Activated T-helper 17 cell treated with anti-CD3 and anti-CD28 coated beads, Interleukin-2, amount 50 U/mL, for 72 hours (primary cell): ENCODE data around the gene BAIAP3. TPM values are rescaled to one million over a fixed set of nuclear protein-coding genes. Genes with fewer than 3 reads are reported as not detected.
"Not testable (repeated sequence)": the region's sequence is repeated elsewhere in the genome, so short reads cannot be mapped to it uniquely, and the experiment has no call there.

Experiments
- ATAC-seq: fragments of 150-1000 bp; cut with Tn5 transposase; replicated peaks from 2 replicates; pipeline ENCODE4 v1.10.0; 2021; ENCODE audit warnings: mild to moderate bottlenecking, moderate library complexity
- H3K27ac Mint-ChIP-seq: one replicate; pipeline ENCODE4 v1.8.0; 2022; ENCODE audit warnings: mixed read lengths
- H3K27me3 Mint-ChIP-seq: one replicate; pipeline ENCODE4 v1.8.0; 2022; ENCODE audit warnings: mixed read lengths
- H3K36me3 Mint-ChIP-seq: one replicate; pipeline ENCODE4 v1.8.0; 2022; ENCODE audit warnings: low read depth, mild to moderate bottlenecking, mixed read lengths
- H3K4me1 Mint-ChIP-seq: one replicate; pipeline ENCODE4 v1.8.0; 2022; ENCODE audit warnings: mixed read lengths
- H3K4me3 Mint-ChIP-seq: one replicate; pipeline ENCODE4 v1.8.0; 2022; ENCODE audit warnings: mild to moderate bottlenecking, mixed read lengths
- H3K9me3 Mint-ChIP-seq: one replicate; pipeline ENCODE4 v1.8.0; 2022; ENCODE audit warnings: mixed read lengths
- total RNA-seq, 2 donors: library from RNA; stranded (reverse); gene quantifications; one replicate each; pipeline ENCODE4 v1.2.3, GENCODE V29; 2022

The BAIAP3 gene
- total RNA-seq, 2 donors from 2014 or later, result 0.71 to 2.2 TPM

DNA sequence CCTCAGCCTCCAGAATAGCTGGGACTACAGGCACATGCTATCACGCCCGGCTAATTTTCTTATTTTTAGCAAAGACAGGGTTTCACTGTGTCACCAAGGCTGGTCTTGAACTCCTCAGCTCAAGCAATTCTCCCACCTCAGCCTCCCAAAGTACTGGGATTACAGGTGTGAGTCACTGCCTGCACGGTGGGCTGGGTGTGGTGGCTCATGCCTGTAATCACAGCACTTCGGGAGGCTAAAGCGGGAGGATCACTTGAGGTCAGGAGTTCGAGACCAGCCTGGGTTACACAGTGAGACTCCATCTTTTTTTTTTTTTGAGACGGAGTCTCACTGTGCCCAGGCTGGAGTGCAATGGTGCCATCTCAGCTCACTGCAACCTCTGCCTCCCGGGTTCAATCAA lies 40.6 kb upstream of the BAIAP3 start:
- H3K27ac Mint-ChIP-seq, H3K4me3 Mint-ChIP-seq, H3K9me3 Mint-ChIP-seq, ATAC-seq, H3K36me3 Mint-ChIP-seq, H3K4me1 Mint-ChIP-seq: not testable (repeated sequence)
- peaks cover 26% of the 10 kb centered on the region for H3K27me3 Mint-ChIP-seq

GRCh38 chr16:1293921-1294656 lies 39.4 kb upstream of the BAIAP3 start:
- H3K36me3 Mint-ChIP-seq, result no peaks in the 10 kb centered on the region
- no peak overlapping the region for H3K27ac Mint-ChIP-seq

DNA sequence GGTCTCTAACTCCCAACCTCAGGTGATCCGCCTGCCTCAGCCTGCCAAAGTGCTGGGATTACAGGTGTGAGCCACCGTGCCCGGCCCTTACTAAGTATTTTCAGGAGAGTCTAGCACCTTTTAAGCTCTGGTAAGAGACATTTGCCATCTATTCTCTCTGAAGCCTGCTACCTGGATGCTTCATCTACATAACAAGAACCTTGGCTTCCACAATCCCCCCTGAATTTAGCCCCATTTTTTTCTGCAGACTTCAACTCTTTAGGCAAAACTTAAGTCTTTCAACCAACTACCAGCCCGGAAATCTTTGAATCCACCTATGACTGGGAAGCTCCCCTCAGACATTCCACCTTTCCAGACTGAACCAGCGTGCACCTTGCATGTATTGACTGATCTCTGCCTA lies 38.0 kb upstream of the BAIAP3 start:
- no peak for ATAC-seq

More at GRCh38 chr16:1293921-1294656, 39.4 kb upstream of the BAIAP3 start:
- Mint-ChIP-seq H3K4me3 (no peak overlapping the region), H3K27me3 (peaks cover 29% of the 10 kb centered on the region), H3K9me3 (no peaks in the 10 kb centered on the region), H3K4me1 (no peaks in the 10 kb centered on the region)
- ATAC-seq, result no peak

GRCh38 chr16:1296688-1297017 lies 36.8 kb upstream of the BAIAP3 start:
- Mint-ChIP-seq H3K4me3 (peak overlapping the region; percentile 1), H3K27me3 (peaks cover 29% of the 10 kb centered on the region), H3K27ac (peak overlapping the region; percentile 16)
- ATAC-seq, H3K36me3 Mint-ChIP-seq, H3K9me3 Mint-ChIP-seq, H3K4me1 Mint-ChIP-seq: not testable (repeated sequence)

More for the DNA sequence above, 38.0 kb upstream of the BAIAP3 start:
- H3K9me3 Mint-ChIP-seq, result no peaks in the 10 kb centered on the region
- H3K27me3 Mint-ChIP-seq, result peaks cover 29% of the 10 kb centered on the region
- H3K36me3 Mint-ChIP-seq, result no peaks in the 10 kb centered on the region
- H3K4me3 Mint-ChIP-seq, result no peak overlapping the region
- H3K4me1 Mint-ChIP-seq, result no peaks in the 10 kb centered on the region
- no peak overlapping the region for H3K27ac Mint-ChIP-seq

GRCh38 chr16:1297018-1297696 lies 36.3 kb upstream of the BAIAP3 start:
- H3K27me3 Mint-ChIP-seq, result peaks cover 26% of the 10 kb centered on the region
- peak overlapping the region; percentile 16 for H3K27ac Mint-ChIP-seq
- no peaks in the 10 kb centered on the region for H3K36me3 Mint-ChIP-seq
- H3K4me3 Mint-ChIP-seq, result peak overlapping the region; percentile 1
- peak; percentile 97 for ATAC-seq
- H3K9me3 Mint-ChIP-seq, result no peaks in the 10 kb centered on the region
- H3K4me1 Mint-ChIP-seq, result peaks cover 6% of the 10 kb centered on the region

DNA sequence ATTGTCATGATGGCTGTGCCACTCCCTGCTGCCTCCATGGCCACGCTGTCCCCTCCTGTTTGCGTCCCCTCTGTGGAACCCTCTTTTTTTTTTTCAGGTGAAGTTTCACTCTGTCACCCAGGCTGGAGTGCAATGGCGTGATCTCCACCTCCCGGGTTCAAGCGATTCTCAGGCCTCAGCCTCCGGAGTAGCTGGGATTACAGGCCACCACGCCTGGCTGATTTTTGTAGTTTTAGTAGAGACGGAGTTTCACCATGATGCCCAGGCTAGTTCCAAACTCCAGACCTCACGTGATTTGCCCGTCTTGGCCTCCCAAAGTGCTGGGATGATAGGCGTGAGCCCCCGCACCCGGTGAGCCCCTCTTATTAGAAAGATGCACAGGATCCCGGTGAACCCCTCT lies 35.0 kb upstream of the BAIAP3 start:
- Mint-ChIP-seq H3K9me3 (no peaks in the 10 kb centered on the region), H3K4me1 (peaks cover 6% of the 10 kb centered on the region), H3K27me3 (peaks cover 22% of the 10 kb centered on the region), H3K36me3 (no peaks in the 10 kb centered on the region), H3K27ac (no peak overlapping the region), H3K4me3 (no peak overlapping the region)
- ATAC-seq, result no peak

DNA sequence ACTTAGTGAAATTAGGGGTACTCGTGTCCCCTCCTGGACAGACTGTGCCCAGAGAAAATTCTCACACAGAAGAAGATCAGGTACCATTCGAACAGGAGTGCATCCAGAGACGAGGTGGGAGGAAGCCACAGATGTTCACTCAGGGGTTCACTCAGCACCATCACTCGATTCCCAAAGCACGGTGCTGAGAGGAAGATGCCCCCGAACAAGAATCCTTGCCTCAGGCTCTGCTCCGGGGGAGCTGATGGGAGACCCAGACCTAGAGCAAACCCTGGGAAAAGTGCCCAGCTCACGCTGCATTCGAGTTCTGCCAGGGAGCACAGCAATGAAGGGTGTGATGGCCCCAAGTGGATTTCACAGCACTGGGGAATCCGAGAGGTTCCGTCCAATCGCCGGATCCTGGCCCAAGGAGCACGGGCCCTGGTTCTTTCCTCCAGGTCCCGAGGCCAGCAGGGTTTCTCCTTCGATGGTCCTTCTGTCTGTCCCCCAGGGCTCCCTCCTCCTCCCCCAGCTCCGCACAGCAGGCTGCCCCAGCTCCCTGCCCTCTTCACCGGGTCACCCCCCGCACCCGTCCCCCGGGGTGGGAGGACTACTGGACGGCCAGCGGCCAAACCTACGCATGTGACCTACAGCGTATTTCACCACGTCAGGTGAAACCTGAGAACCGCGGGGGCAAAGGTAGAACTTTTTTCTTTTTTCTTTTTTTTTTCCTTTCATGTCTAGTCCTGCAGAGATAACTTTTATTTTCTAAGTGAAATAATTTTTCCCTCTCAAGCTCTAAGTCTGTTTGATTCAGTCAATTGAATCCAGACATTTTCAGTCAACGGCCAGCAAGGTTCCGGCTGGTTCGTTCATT lies 34.2 kb upstream of the BAIAP3 start:
- no peak overlapping the region for H3K4me3 Mint-ChIP-seq
- H3K27me3 Mint-ChIP-seq, result peaks cover 16% of the 10 kb centered on the region
- ATAC-seq, result no peak
- no peaks in the 10 kb centered on the region for H3K9me3 Mint-ChIP-seq
- H3K4me1 Mint-ChIP-seq, result peaks cover 10% of the 10 kb centered on the region
- H3K36me3 Mint-ChIP-seq, result no peaks in the 10 kb centered on the region
- H3K27ac Mint-ChIP-seq, result no peak overlapping the region

- H3K4me1 Mint-ChIP-seq, result peaks cover 10% of the 10 kb centered on the region
- no peak for ATAC-seq
- H3K4me3 Mint-ChIP-seq, result no peak overlapping the region
- H3K9me3 Mint-ChIP-seq, result no peaks in the 10 kb centered on the region
- no peak overlapping the region for H3K27ac Mint-ChIP-seq
- peaks cover 12% of the 10 kb centered on the region for H3K27me3 Mint-ChIP-seq
- H3K36me3 Mint-ChIP-seq, result no peaks in the 10 kb centered on the region
Observed at GRCh38 chr16:1299868-1300203, 33.6 kb upstream of the BAIAP3 start.

- Mint-ChIP-seq H3K4me1 (peaks cover 10% of the 10 kb centered on the region), H3K36me3 (no peaks in the 10 kb centered on the region), H3K9me3 (no peaks in the 10 kb centered on the region), H3K27me3 (peaks cover 7% of the 10 kb centered on the region), H3K27ac (no peak overlapping the region), H3K4me3 (peak overlapping the region; percentile 37)
- ATAC-seq, result peak; percentile 47
Observed at GRCh38 chr16:1300664-1301476, 32.6 kb upstream of the BAIAP3 start.

DNA sequence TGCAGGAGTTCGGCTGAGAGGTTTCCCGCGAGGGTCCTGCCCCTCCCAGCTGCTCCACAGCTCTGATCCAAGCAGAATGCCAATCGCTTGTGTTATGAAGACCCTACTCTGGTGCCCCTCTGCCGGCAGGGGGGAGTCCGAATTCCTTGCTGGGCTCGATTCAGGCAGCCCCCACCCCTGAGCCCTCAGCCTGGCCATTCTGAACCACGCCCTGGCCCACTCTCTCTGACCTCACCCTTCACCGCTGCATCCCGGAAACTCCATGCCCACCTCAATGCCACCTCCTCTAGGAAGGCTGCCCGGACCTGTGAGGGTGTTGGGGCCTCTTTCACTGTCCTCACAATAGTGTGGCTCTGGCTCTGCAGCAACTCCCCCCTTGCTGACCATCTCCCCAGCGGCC lies 31.9 kb upstream of the BAIAP3 start:
- ATAC-seq, result no peak
- Mint-ChIP-seq H3K4me1 (peaks cover 10% of the 10 kb centered on the region), H3K4me3 (peak overlapping the region; percentile 37), H3K27ac (peak overlapping the region; percentile 71), H3K36me3 (no peaks in the 10 kb centered on the region), H3K27me3 (peaks cover 7% of the 10 kb centered on the region), H3K9me3 (no peaks in the 10 kb centered on the region)

DNA sequence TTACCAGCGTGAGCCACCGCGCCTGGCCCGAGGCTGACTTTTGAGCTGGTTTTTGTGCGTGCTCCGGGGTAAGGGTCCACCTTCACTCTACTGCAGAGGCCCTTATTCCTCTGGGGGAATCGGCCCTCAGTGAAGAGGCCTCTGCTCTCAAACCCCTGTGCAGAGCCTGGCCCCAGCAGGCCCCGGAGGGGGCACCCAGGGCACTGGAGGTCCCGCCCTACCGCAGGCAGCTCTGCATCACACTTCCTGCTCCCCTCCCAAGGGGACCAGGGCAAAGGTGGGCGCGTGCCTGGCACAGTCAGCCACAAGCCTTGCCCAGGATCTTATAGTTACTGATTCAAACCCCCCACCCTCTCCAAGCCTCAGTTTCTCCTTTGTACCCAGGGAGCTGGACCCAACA lies 27.6 kb upstream of the BAIAP3 start:
- no peaks in the 10 kb centered on the region for H3K27me3 Mint-ChIP-seq
- no peak overlapping the region for H3K27ac Mint-ChIP-seq
- H3K4me1 Mint-ChIP-seq, result peaks cover 10% of the 10 kb centered on the region
- no peaks in the 10 kb centered on the region for H3K9me3 Mint-ChIP-seq
- ATAC-seq, result no peak
- peaks cover 17% of the 10 kb centered on the region for H3K36me3 Mint-ChIP-seq
- no peak overlapping the region for H3K4me3 Mint-ChIP-seq

GRCh38 chr16:1306334-1306733 lies 27.1 kb upstream of the BAIAP3 start:
- H3K4me1 Mint-ChIP-seq, result peaks cover 10% of the 10 kb centered on the region
- H3K9me3 Mint-ChIP-seq, result no peaks in the 10 kb centered on the region
- peak overlapping the region; percentile 44 for H3K27ac Mint-ChIP-seq
- no peak for ATAC-seq
- no peaks in the 10 kb centered on the region for H3K27me3 Mint-ChIP-seq
- H3K36me3 Mint-ChIP-seq, result peaks cover 23% of the 10 kb centered on the region
- peak overlapping the region; percentile 7 for H3K4me3 Mint-ChIP-seq

GRCh38 chr16:1308036-1308976 lies 25.1 kb upstream of the BAIAP3 start:
- Mint-ChIP-seq H3K27ac (peak overlapping the region; percentile 99), H3K4me1 (peaks cover 5% of the 10 kb centered on the region), H3K36me3 (peaks cover 36% of the 10 kb centered on the region), H3K27me3 (no peaks in the 10 kb centered on the region), H3K9me3 (no peaks in the 10 kb centered on the region), H3K4me3 (peak overlapping the region; percentile 82)
- ATAC-seq, result peak; percentile 50
